WTC11 (cell line): ENCODE results near the gene ANKRD33B. TPM values are rescaled to one million over a fixed set of nuclear protein-coding genes. Genes with fewer than 3 reads are reported as not detected.

Source experiments
- ATAC-seq: fragments of 200-7000 bp; cut with Tn5 transposase; 2 replicates; pipeline ENCODE4 v1.10.0; 2021; ENCODE audit warnings: mild to moderate bottlenecking, moderate library complexity
- CTCF ChIA-PET: fragments of 300-600 bp; sonication (Branson Sonifier 250); formaldehyde crosslinking; loops from one replicate; lab custom pipeline; 2021; ENCODE audit warnings: antibody characterized with exemption; lab: Charles Lee
- POLR2A ChIA-PET: fragments of 350-600 bp; sonication (Branson Sonifier 250); formaldehyde crosslinking; loops from one replicate; lab custom pipeline; 2021; ENCODE audit warnings: antibody characterized with exemption; lab: Charles Lee
- DNase-seq: peaks from one replicate; pipeline ENCODE4 v3.0.0; 2021; ENCODE audit warnings: low spot score
- H3K27ac Mint-ChIP-seq: 2 replicates; pipeline ENCODE4 v1.8.0; 2021; ENCODE audit warnings: mixed read lengths
- H3K27me3 Mint-ChIP-seq: 2 replicates; pipeline ENCODE4 v1.8.0; 2021; ENCODE audit warnings: low read depth, mild to moderate bottlenecking, moderate library complexity, mixed read lengths
- H3K36me3 Mint-ChIP-seq: 2 replicates; pipeline ENCODE4 v1.8.0; 2021; ENCODE audit warnings: mixed read lengths
- H3K4me1 Mint-ChIP-seq: 2 replicates; pipeline ENCODE4 v1.8.0; 2022; ENCODE audit warnings: mixed read lengths
- H3K4me3 Mint-ChIP-seq: 2 replicates; pipeline ENCODE4 v1.8.0; 2021; ENCODE audit warnings: mild to moderate bottlenecking, moderate library complexity, mixed read lengths
- H3K9me3 Mint-ChIP-seq: 2 replicates; pipeline ENCODE4 v1.8.0; 2021; ENCODE audit warnings: mixed read lengths
- ETV6 ChIP-seq: sonication (generic); formaldehyde crosslinking; IDR thresholded peaks from 2 replicates; pipeline ENCODE4 v1.8.1; 2022; ENCODE audit warnings: mild to moderate bottlenecking, missing genetic modification reagents
- FOXK1 ChIP-seq: sonication (generic); formaldehyde crosslinking; IDR thresholded peaks from 2 replicates; pipeline ENCODE4 v1.8.0; 2022; ENCODE audit warnings: mild to moderate bottlenecking, moderate library complexity, missing genetic modification reagents
- GRHL2 ChIP-seq: fragments of 250-450 bp; sonication (Bioruptor Pico); IDR thresholded peaks from 2 replicates; pipeline ENCODE4 v1.8.0; 2022; ENCODE audit warnings: mild to moderate bottlenecking, moderate library complexity; ENCODE audit not compliant: insufficient replicate concordance, severe bottlenecking
- GTF2I ChIP-seq: fragments of 250-450 bp; sonication (Bioruptor Pico); conservative IDR thresholded peaks from 2 replicates; pipeline ENCODE4 v1.4.0; 2021; ENCODE audit warnings: mild to moderate bottlenecking
- IRF2 ChIP-seq: sonication (generic); formaldehyde crosslinking; IDR thresholded peaks from 2 replicates; pipeline ENCODE4 v1.8.0; 2022; ENCODE audit warnings: low read depth, missing genetic modification reagents, borderline replicate concordance
- NR2C2 ChIP-seq: sonication (generic); formaldehyde crosslinking; IDR thresholded peaks from 2 replicates; pipeline ENCODE4 v1.8.0; 2022; ENCODE audit warnings: mild to moderate bottlenecking, missing genetic modification reagents
- OVOL2 ChIP-seq: fragments of 250-450 bp; sonication (Bioruptor Pico); IDR thresholded peaks from 2 replicates; pipeline ENCODE4 v1.9.0; 2021; ENCODE audit warnings: mild to moderate bottlenecking, borderline replicate concordance
- SP1 ChIP-seq: sonication (generic); formaldehyde crosslinking; conservative IDR thresholded peaks from 2 replicates; pipeline ENCODE4 v1.8.1; 2022; ENCODE audit warnings: missing genetic modification reagents
- ZBTB21 ChIP-seq: sonication (generic); formaldehyde crosslinking; IDR thresholded peaks from 2 replicates; pipeline ENCODE4 v1.8.1; 2023; ENCODE audit warnings: mild to moderate bottlenecking, missing genetic modification reagents, borderline replicate concordance
- ZNF219 ChIP-seq: sonication (generic); formaldehyde crosslinking; IDR thresholded peaks from 2 replicates; pipeline ENCODE4 v1.8.0; 2023; ENCODE audit warnings: missing genetic modification reagents, mild to moderate bottlenecking, borderline replicate concordance
- ZNF263 ChIP-seq: sonication (generic); formaldehyde crosslinking; IDR thresholded peaks from 2 replicates; pipeline ENCODE4 v1.8.1; 2022; ENCODE audit warnings: low read depth, mild to moderate bottlenecking, moderate library complexity, missing genetic modification reagents
- ZNF317 ChIP-seq: sonication (generic); formaldehyde crosslinking; IDR thresholded peaks from 2 replicates; pipeline ENCODE4 v1.8.1; 2023; ENCODE audit warnings: low read depth, mild to moderate bottlenecking, moderate library complexity, missing genetic modification reagents, borderline replicate concordance
- ZNF423 ChIP-seq: fragments of 250-450 bp; sonication (Bioruptor Pico); IDR thresholded peaks from 2 replicates; pipeline ENCODE4 v2.1.2; 2022; ENCODE audit warnings: mild to moderate bottlenecking, moderate library complexity
- total RNA-seq: library from RNA; stranded (reverse); gene quantifications from 3 replicates; pipeline ENCODE4 v1.2.3, GENCODE V29; 2021
- TF ChIP-seq, protein P1 (sequence below): sonication (generic); formaldehyde crosslinking; IDR thresholded peaks from 2 replicates; pipeline ENCODE4 v1.8.1; 2023; ENCODE audit warnings: mild to moderate bottlenecking, moderate library complexity, missing genetic modification reagents
- TF ChIP-seq, protein P2 (sequence below): fragments of 250-450 bp; sonication (Bioruptor Pico); IDR thresholded peaks from 2 replicates; pipeline ENCODE4 v1.9.0; 2021; ENCODE audit warnings: mild to moderate bottlenecking
- TF ChIP-seq, protein P3 (sequence below): fragments of 250-450 bp; sonication (Bioruptor Pico); IDR thresholded peaks from 2 replicates; pipeline ENCODE4 v1.9.0; 2021; ENCODE audit warnings: moderate library complexity, mild to moderate bottlenecking, inconsistent platforms, borderline replicate concordance
- TF ChIP-seq, protein P4 (sequence below): fragments of 250-450 bp; sonication (Bioruptor Pico); IDR thresholded peaks from 2 replicates; pipeline ENCODE4 v1.9.0; 2021; ENCODE audit warnings: mild to moderate bottlenecking, borderline replicate concordance
- TF ChIP-seq, protein P5 (sequence below): sonication (generic); formaldehyde crosslinking; IDR thresholded peaks from 2 replicates; pipeline ENCODE4 v1.8.0; 2022; ENCODE audit warnings: mild to moderate bottlenecking, missing genetic modification reagents
- TF ChIP-seq, protein P6 (sequence below): sonication (generic); formaldehyde crosslinking; conservative IDR thresholded peaks from 2 replicates; pipeline ENCODE4 v1.8.1; 2023; ENCODE audit warnings: mild to moderate bottlenecking, low read depth, missing genetic modification reagents, moderate library complexity
- TF ChIP-seq, protein P7 (sequence below): fragments of 250-450 bp; sonication (Bioruptor Pico); IDR thresholded peaks from 2 replicates; pipeline ENCODE4 v1.9.0; 2021; ENCODE audit warnings: mild to moderate bottlenecking

ANKRD33B gene
- total RNA-seq, 1 experiment from 2014 or later: 9.2 TPM

DNA sequence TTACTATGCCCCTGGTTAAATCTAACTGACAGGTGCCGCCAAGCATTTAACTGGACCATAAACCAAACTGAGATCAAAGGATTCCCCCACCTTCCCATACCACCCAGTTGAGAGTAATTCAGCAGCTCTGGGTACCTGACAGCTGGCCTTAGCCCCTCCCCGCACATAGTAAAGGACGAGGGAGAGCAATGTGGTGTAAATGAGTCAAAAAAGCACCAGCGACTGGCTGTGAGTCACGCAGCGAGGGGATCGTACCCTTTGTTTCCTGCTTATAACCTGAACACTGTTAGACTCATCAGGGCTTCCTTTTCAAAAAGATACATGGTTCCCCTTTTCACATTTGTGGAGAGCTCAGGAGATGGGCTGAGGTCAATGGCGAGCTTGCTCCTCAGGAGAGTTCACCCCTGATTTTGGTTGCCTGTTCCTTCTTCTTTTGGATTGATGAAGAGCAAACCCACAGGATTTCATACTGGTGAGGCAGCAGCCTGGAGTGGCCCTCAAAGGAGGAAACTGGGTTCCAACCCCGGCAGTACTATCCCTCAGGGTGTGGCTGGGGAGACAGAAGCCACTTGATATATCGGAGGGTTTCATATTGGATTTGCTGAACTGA is 71.5 kb downstream of the ANKRD33B start (continued):
- TF ChIP-seq, protein P1, sequence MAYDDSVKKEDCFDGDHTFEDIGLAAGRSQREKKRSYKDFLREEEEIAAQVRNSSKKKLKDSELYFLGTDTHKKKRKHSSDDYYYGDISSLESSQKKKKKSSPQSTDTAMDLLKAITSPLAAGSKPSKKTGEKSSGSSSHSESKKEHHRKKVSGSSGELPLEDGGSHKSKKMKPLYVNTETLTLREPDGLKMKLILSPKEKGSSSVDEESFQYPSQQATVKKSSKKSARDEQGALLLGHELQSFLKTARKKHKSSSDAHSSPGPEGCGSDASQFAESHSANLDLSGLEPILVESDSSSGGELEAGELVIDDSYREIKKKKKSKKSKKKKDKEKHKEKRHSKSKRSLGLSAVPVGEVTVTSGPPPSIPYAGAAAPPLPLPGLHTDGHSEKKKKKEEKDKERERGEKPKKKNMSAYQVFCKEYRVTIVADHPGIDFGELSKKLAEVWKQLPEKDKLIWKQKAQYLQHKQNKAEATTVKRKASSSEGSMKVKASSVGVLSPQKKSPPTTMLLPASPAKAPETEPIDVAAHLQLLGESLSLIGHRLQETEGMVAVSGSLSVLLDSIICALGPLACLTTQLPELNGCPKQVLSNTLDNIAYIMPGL (CRISPR knock-in tag): no peak
- no peak for TF ChIP-seq ZNF263
- TF ChIP-seq NR2C2 (CRISPR knock-in tag): no peak
- TF ChIP-seq, protein P2, sequence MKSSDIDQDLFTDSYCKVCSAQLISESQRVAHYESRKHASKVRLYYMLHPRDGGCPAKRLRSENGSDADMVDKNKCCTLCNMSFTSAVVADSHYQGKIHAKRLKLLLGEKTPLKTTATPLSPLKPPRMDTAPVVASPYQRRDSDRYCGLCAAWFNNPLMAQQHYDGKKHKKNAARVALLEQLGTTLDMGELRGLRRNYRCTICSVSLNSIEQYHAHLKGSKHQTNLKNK (CRISPR knock-in tag): no peak
- TF ChIP-seq, protein P3, sequence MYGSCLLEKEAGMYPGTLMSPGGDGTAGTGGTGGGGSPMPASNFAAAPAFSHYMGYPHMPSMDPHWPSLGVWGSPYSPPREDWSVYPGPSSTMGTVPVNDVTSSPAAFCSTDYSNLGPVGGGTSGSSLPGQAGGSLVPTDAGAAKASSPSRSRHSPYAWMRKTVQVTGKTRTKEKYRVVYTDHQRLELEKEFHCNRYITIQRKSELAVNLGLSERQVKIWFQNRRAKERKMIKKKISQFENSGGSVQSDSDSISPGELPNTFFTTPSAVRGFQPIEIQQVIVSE (CRISPR knock-in tag): no peak
- no peak for TF ChIP-seq ZNF423 (CRISPR knock-in tag)
- TF ChIP-seq OVOL2: no peak
- no peak for TF ChIP-seq ETV6 (CRISPR knock-in tag)
- TF ChIP-seq, protein P4, sequence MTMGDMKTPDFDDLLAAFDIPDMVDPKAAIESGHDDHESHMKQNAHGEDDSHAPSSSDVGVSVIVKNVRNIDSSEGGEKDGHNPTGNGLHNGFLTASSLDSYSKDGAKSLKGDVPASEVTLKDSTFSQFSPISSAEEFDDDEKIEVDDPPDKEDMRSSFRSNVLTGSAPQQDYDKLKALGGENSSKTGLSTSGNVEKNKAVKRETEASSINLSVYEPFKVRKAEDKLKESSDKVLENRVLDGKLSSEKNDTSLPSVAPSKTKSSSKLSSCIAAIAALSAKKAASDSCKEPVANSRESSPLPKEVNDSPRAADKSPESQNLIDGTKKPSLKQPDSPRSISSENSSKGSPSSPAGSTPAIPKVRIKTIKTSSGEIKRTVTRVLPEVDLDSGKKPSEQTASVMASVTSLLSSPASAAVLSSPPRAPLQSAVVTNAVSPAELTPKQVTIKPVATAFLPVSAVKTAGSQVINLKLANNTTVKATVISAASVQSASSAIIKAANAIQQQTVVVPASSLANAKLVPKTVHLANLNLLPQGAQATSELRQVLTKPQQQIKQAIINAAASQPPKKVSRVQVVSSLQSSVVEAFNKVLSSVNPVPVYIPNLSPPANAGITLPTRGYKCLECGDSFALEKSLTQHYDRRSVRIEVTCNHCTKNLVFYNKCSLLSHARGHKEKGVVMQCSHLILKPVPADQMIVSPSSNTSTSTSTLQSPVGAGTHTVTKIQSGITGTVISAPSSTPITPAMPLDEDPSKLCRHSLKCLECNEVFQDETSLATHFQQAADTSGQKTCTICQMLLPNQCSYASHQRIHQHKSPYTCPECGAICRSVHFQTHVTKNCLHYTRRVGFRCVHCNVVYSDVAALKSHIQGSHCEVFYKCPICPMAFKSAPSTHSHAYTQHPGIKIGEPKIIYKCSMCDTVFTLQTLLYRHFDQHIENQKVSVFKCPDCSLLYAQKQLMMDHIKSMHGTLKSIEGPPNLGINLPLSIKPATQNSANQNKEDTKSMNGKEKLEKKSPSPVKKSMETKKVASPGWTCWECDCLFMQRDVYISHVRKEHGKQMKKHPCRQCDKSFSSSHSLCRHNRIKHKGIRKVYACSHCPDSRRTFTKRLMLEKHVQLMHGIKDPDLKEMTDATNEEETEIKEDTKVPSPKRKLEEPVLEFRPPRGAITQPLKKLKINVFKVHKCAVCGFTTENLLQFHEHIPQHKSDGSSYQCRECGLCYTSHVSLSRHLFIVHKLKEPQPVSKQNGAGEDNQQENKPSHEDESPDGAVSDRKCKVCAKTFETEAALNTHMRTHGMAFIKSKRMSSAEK (CRISPR knock-in tag): no peak

DNA sequence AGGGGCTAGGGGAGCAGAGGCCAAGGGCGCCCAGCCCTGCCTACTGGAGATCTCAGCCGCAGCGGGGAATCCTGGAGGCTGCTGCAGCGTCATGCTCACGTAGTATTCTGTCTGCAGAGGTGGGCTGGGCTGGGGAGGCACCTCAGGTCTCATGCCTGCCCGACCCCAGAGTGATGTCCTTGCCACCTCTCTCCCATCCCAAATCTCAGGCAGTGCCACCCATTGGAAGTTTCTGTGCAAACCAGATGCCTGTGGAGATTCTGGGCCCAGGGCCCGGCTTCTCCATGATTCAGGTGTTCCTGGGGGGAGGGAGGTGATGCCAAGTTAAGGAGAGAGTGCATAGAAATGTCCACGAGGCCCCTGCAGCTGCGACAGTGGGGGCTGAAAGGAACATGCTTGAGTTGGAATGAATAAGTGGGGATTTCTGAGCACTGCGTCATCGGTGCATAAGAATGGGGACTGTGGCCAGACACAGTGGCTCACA is 72.0 kb downstream of the ANKRD33B start:
- peaks cover 3% of the 10 kb centered on the region; the same call in 1 of the 2 replicates for H3K27me3 Mint-ChIP-seq
- CTCF ChIA-PET: interaction anchor here (1.8 to 2.3 kb wide), 4 partner anchors 8 to 183 kb away, joined by 7 to 44 read pairs (median 10); no protein-coding TSS in a partner anchor
- H3K4me1 Mint-ChIP-seq: peaks cover 57% of the 10 kb centered on the region
- no peaks in the 10 kb centered on the region; the same call in 1 of the 2 replicates for H3K9me3 Mint-ChIP-seq
- no peak overlapping the region for H3K27ac Mint-ChIP-seq
- H3K36me3 Mint-ChIP-seq: peaks cover 3% of the 10 kb centered on the region; the same call in 1 of the 2 replicates
- ATAC-seq (no peak), DNase-seq (no peak)
- POLR2A ChIA-PET: interaction anchor here (2.3 kb wide), 1 partner anchor 8 kb away, joined by 14 read pairs; no protein-coding TSS in a partner anchor
- H3K4me3 Mint-ChIP-seq: no peak overlapping the region
- TF ChIP-seq, protein P5, sequence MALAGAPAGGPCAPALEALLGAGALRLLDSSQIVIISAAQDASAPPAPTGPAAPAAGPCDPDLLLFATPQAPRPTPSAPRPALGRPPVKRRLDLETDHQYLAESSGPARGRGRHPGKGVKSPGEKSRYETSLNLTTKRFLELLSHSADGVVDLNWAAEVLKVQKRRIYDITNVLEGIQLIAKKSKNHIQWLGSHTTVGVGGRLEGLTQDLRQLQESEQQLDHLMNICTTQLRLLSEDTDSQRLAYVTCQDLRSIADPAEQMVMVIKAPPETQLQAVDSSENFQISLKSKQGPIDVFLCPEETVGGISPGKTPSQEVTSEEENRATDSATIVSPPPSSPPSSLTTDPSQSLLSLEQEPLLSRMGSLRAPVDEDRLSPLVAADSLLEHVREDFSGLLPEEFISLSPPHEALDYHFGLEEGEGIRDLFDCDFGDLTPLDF (CRISPR knock-in tag): no peak
- TF ChIP-seq ZBTB21 (CRISPR knock-in tag) (no peak), IRF2 (CRISPR knock-in tag) (no peak), ZNF219 (CRISPR knock-in tag) (no peak), SP1 (CRISPR knock-in tag) (no peak), GRHL2 (CRISPR knock-in tag) (no peak), ZNF317 (CRISPR knock-in tag) (no peak), GTF2I (CRISPR knock-in tag) (no peak), FOXK1 (CRISPR knock-in tag) (no peak)
- TF ChIP-seq, protein P6, sequence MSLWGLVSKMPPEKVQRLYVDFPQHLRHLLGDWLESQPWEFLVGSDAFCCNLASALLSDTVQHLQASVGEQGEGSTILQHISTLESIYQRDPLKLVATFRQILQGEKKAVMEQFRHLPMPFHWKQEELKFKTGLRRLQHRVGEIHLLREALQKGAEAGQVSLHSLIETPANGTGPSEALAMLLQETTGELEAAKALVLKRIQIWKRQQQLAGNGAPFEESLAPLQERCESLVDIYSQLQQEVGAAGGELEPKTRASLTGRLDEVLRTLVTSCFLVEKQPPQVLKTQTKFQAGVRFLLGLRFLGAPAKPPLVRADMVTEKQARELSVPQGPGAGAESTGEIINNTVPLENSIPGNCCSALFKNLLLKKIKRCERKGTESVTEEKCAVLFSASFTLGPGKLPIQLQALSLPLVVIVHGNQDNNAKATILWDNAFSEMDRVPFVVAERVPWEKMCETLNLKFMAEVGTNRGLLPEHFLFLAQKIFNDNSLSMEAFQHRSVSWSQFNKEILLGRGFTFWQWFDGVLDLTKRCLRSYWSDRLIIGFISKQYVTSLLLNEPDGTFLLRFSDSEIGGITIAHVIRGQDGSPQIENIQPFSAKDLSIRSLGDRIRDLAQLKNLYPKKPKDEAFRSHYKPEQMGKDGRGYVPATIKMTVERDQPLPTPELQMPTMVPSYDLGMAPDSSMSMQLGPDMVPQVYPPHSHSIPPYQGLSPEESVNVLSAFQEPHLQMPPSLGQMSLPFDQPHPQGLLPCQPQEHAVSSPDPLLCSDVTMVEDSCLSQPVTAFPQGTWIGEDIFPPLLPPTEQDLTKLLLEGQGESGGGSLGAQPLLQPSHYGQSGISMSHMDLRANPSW (CRISPR knock-in tag): no peak
- TF ChIP-seq, protein P7, sequence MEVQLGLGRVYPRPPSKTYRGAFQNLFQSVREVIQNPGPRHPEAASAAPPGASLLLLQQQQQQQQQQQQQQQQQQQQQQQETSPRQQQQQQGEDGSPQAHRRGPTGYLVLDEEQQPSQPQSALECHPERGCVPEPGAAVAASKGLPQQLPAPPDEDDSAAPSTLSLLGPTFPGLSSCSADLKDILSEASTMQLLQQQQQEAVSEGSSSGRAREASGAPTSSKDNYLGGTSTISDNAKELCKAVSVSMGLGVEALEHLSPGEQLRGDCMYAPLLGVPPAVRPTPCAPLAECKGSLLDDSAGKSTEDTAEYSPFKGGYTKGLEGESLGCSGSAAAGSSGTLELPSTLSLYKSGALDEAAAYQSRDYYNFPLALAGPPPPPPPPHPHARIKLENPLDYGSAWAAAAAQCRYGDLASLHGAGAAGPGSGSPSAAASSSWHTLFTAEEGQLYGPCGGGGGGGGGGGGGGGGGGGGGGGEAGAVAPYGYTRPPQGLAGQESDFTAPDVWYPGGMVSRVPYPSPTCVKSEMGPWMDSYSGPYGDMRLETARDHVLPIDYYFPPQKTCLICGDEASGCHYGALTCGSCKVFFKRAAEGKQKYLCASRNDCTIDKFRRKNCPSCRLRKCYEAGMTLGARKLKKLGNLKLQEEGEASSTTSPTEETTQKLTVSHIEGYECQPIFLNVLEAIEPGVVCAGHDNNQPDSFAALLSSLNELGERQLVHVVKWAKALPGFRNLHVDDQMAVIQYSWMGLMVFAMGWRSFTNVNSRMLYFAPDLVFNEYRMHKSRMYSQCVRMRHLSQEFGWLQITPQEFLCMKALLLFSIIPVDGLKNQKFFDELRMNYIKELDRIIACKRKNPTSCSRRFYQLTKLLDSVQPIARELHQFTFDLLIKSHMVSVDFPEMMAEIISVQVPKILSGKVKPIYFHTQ (CRISPR knock-in tag): no peak
